Neural progenitor cell (in vitro differentiated cells): ENCODE measurements around the gene INPP5D.

Experiments used
- EZH2 ChIP-seq: fragments of 200-600 bp; sonication (generic); IDR thresholded peaks from 2 replicates; pipeline ENCODE4 v1.6.1; 2017; ENCODE audit warnings: antibody characterized with exemption, mild to moderate bottlenecking, moderate library complexity
- EZH2phosphoT487 ChIP-seq: fragments of 200-600 bp; sonication (generic); IDR thresholded peaks from 2 replicates; pipeline ENCODE4 v1.6.1; 2017; ENCODE audit warnings: antibody characterized with exemption
- TF ChIP-seq, protein P1 (sequence below): fragments of 200-600 bp; sonication (generic); IDR thresholded peaks from 2 replicates; pipeline ENCODE4 v1.5.1; 2017; ENCODE audit warnings: antibody characterized with exemption, mild to moderate bottlenecking

DNA sequence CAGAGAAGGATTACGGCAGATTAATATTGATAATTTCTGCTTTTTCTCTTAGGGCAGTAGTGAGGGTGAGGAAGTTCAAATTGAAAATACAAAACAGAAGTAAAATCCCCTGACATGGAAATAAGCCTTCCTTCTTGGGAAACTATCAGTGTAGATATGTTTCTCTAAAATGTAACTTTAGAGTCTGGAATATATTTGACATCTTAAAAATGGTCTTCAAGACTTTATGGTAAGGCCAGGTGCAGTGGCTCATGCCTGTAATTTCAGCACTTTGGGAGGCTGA, 33.0 kb downstream of the INPP5D start:
- TF ChIP-seq EZH2 = no peak
- TF ChIP-seq, protein P1, sequence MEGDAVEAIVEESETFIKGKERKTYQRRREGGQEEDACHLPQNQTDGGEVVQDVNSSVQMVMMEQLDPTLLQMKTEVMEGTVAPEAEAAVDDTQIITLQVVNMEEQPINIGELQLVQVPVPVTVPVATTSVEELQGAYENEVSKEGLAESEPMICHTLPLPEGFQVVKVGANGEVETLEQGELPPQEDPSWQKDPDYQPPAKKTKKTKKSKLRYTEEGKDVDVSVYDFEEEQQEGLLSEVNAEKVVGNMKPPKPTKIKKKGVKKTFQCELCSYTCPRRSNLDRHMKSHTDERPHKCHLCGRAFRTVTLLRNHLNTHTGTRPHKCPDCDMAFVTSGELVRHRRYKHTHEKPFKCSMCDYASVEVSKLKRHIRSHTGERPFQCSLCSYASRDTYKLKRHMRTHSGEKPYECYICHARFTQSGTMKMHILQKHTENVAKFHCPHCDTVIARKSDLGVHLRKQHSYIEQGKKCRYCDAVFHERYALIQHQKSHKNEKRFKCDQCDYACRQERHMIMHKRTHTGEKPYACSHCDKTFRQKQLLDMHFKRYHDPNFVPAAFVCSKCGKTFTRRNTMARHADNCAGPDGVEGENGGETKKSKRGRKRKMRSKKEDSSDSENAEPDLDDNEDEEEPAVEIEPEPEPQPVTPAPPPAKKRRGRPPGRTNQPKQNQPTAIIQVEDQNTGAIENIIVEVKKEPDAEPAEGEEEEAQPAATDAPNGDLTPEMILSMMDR = no peak
- TF ChIP-seq EZH2phosphoT487 = no peak
